GM15510 (cell line): ENCODE data around the gene SULT2B1.

Source experiments
- POLR2A ChIP-seq: IDR thresholded peaks from 3 replicates; pipeline ENCODE4 v1.6.1; 2011; ENCODE audit warnings: borderline replicate concordance; ENCODE audit not compliant: insufficient read length; ENCODE audit errors: extremely low read depth

SULT2B1 gene

DNA sequence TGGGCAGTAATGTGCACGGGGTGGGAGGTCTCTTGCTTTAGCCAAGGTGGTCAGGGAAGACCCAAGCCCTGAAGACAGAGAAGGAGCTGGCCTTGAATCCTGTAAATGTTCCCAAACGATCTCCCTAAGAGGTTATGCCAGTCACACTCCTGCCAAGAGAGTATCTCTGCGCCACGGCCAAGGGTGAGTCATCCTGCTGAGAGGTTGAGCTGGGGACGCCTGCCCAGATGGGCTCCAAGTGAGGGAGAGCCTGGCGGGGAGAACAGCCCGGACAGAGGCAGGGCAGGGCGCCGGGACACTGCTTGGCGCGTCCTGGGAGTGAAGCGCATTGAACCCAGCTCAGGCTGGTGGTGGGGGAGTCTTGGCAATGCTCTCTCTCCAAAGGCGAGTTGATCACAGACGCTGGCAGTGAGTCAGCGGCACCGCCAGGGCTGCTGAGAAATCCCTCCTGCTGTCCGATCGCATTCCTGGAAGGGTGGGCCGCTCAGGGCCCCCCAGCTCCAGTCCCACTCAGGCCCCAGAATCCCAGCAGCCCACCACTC lies 16.4 kb downstream of the SULT2B1 start:
- TF ChIP-seq POLR2A = no peak

DNA sequence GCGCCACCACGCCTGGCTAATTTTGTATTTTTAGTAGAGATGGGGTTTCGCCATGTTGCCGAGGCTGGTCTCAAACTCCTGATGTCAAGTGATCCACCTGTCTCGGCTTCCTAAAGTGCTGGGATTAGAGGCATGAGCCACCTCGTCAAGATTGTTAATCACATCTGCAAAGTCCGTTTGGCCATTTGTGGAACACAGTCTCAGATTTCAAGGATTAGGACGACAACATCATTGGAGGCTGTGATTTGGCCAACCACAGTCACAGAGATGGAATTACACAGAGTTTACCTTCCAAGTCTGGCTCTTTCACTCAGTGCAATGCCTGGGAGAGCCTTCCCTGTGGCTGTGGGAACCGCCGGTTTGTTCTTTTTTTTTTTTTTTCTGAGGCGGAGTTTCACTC lies 17.8 kb downstream of the SULT2B1 start:
- no peak for TF ChIP-seq POLR2A

DNA sequence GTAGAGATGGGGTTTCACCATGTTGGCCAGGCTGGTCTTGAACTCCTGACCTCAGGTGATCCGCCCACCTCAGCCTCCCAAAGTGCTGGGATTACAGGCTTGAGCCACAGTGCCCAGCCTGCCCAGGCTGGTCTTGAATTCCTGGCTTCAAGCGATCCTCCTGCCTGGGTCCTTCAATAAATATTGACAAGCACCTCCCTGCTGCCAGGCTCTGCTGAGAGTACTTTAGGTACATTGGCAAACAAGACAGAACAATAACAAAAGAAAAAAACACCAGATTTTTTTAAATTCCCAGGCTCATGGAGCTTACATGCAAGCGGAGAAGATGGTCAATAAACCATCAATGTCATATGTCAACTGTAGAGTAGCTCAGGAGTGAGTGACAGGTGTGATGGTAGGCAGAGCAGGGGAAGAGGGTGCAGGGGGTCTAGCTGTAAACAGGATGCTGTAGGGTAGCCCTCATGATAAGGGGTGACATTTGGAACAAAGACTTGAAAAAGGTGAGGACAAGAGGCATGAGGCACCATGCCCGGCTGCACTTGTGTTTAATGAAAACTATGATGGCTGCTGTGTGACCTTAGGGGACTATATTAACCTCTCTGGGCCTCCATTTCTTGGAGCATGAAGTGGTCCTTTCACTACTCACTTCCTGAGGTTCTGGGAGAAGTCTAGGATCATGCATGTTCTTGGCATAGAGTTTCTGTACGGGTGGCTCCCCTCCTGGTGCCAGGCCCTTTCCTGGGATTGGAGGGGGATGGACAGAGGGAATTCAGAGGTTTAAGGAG lies 19.6 kb downstream of the SULT2B1 start:
- TF ChIP-seq POLR2A = no peak

DNA sequence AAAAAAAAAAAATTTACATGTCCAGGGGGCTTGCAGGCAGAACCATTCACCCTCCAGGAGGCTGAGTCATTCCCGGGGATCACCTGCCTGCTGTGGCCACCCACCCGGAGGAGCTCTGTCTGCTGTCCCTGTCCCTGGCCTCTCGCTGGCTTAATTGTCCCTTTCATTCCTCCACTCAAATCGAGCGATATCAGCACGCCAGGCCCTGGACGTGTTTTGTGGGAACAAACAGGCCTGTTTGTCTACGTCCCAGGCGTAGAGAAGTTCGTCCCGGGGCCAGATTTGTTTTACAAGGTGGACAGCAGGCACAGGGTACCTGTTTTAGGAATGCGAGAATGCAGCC lies 21.2 kb downstream of the SULT2B1 start:
- TF ChIP-seq POLR2A = no peak

DNA sequence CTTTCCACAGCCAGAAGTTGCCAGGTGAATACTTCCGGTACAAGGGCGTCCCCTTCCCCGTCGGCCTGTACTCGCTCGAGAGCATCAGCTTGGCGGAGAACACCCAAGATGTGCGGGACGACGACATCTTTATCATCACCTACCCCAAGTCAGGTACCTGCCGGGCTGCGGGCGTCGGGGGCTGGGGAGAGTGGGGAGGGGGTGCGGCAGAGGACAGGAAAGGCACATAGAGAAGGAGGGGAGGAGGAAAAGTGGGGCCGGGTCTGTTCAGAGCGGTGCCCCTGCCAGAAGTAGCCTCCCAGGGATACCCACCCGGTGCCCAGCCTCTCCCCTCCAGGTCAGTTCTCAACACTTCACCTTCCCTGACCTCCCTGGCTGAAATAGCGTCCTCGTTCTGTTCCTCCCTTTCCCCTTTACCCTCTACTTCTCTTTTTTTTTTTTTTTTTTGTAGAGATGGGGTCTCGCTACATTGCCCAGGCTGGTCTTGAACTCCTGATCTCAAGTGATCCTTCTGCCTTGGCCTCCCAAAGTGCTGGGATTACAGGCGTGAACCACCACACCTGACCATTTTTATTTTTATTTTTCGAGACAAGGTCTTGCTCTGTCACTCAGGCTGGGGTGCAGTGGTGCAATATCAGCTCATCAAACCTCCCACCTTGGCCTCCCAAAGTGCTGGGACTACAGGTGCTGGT lies 24.1 kb downstream of the SULT2B1 start:
- no peak for TF ChIP-seq POLR2A

DNA sequence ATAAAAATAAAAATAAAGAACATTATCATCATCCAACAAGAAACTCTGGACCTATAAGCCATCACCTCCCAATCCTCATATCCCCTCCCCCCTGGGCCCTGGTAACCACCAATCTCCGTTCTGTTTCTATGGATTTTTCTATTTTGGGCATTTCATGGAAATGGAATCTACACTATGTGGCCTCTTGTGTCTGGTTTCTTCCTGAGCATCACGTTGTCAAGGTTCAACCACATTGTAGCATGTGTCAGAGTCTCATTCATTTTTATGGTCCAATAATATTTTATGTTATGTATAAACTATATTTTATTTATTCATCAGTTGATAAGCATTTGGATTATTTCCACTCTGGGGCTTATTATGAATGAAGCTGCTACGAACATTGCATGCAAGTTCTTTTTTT lies 26.9 kb downstream of the SULT2B1 start:
- TF ChIP-seq POLR2A = no peak

DNA sequence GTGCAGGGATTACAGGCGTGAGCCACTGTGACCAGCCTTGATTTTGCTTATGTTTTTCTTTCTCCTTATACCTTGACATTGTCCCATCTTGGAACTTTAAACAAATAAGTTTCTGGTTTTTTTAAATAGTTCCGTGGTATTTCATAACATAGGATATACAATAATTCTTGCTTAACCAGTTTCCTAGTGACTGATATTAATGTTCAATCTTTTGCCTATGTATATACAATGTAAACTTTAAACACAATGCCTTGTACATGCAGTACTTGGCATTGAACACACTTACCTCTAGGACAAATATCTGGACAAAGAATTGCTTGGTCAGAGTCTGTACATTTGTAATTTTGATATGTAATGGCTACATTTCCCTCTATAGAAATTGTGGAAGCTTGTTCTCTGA lies 30.2 kb downstream of the SULT2B1 start:
- TF ChIP-seq POLR2A = no peak

DNA sequence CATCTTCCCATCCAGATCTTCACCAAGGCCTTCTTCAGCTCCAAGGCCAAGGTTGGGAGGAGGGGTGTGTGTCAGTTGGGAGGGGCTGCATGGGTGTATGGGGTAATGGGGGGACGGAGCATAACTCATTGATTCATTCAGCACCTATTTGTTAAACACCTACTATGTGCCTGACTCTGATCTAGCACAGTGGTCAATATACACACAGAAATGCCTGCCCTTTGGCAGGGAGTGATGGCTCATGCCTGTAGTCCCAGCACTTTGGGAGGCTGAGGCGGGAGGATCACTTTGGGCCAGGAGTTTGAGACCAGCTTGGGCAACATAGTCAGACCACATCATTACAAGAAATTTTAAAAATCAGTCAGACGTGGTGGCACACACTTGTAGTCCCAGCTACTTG lies 35.4 kb downstream of the SULT2B1 start:
- no peak for TF ChIP-seq POLR2A

DNA sequence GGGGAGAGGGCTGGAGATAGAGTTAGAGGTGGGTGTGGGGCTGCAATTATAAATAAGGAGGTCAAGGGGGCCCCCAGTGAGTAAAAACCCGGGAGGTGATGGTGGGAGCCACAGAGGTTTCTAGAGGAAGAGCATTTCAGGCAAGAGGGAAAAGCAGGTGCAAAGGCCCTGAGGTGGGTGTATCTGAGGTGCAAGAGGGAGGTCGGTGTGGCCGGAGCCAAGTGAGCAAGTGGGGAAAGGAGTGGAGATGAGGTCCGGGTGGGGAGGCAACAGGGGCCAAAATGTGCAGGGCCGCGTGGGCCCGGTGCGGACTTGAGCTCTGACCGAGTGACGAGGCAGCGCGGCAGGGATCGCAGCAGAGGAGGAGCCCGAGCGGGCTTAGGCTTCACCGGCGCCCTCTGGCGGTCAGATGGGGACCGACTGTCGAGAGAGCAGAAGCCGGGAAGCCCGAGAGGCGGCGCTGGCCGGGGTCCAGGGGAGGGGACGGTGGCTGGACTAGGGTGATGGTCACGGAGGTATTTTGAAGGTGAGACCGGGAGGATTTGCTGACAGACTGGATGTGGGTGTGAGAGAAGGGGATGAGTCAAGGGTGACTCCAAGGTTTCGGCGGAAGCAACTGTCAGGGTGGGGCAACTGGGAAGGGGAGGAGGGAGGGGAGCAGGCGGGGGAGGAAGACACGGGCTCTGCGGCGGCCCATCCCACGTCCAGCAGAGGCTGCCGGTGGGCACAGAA lies 36.9 kb downstream of the SULT2B1 start:
- TF ChIP-seq POLR2A = no peak

DNA sequence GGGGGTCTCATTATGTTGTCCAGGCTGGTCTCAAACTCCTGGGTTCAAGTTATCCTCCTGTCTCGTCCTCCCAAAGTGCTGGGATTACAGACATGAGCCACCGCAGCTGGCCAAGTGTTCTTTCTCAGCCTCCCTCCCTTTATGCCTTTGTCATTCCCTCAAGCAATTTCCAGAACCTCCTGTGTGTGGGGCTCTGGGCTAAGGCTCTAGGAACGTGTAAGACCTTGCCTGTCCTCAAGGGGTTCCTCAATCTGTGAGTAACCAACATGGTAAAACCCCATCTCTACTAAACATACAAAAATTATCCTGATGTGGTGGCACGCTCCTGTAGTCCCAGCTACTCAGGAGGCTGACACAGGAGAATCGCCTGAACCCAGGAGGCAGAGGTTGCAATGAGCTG lies 39.0 kb downstream of the SULT2B1 start:
- TF ChIP-seq POLR2A = no peak

DNA sequence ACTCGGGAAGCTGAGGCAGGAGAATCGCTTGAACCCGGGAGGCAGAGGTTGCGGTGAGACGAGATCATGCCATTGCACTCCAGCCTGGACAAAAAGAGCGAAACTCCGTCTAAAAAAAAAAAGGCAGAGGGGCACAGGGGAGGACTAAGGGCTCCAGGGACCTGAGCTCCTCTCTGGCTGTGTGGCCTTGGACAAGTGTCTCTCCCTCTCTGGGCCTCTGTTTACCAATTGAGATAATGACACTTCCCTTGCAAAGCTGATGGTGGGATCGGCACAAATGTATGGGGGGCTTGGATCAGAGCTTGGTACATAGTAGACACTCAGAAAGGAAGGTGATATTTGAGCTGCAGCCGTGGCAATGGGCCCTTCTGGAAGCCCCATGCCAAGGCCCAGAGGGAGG lies 43.2 kb downstream of the SULT2B1 start:
- no peak for TF ChIP-seq POLR2A

DNA sequence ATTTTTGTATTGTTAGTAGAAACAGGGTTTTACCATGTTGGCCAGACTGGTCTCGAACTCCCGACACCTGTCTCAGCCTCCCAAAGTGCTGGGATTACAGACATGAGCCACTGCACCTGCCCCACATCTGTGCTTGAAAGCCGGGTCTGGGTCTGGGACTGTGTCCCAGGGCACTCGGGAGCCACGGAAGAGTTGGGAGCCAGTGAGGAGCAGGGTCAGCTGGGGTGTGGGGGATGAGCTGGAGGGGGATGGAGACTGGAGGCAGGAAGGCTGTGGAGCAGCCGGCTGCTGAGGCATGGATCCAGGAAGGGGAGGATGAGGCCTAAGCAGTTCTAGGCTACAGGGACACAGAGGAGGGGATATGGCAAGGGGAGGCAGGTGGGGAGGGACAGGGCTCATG lies 43.9 kb downstream of the SULT2B1 start:
- TF ChIP-seq POLR2A = no peak

DNA sequence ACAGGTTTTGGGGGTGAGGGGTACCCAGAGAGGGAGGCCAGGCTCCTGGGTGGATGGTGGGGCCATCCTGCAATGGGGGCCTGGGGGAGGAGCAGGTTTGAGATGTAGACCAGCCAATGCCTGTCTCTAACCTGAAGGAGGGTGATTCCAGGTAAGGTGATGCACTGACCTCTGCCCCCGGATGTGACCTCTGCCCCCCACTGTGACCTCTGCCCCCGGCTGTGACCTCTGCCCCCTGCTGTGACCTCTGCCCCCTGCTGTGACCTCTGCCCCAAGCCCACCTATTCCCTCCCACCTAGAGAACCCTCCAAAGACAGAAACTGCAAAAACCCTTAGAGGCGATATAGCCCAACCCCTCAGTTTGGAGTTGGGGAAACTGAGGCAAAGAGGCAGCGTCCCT lies 44.3 kb downstream of the SULT2B1 start:
- TF ChIP-seq POLR2A = no peak

DNA sequence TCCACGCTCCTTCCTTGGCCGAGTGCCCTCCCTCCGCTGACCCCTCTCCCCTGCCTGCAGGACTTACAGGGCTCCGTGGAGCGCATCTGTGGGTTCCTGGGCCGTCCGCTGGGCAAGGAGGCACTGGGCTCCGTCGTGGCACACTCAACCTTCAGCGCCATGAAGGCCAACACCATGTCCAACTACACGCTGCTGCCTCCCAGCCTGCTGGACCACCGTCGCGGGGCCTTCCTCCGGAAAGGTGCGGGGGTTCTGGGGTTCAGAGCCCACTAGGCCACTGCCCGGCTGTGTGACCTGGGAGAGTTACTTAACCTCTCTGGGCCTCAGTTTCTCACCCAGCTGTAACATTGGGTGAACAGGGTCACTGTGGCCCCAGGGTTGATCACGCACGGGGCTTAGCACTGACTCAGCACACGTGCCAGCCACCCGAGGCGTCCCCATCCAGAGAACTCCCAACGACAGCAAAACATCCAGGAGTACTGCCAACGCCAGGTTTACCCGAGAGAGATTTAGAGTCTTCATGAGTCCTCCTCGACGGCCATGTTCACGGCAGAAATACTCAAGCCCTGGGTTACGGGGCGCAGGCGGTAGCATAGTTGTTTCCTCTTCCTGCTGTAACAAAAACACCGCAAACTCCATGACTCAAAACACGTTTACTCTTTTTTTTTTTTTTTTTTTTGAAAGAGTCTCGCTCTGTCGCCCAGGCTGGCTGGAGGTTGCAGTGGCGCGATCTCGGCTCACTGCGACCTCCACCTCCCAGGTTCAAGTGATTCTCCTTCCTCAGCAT lies 44.9 kb downstream of the SULT2B1 start:
- TF ChIP-seq POLR2A = no peak
